GM21367 (cell line): ENCODE measurements around the gene UMPS.

ENCODE experiments used
- ATAC-seq: cut with Tn5 transposase; IDR thresholded peaks from one replicate; pipeline ENCODE4 v1.9.1; 2021; ENCODE audit not compliant: unreplicated experiment

Gene UMPS

DNA sequence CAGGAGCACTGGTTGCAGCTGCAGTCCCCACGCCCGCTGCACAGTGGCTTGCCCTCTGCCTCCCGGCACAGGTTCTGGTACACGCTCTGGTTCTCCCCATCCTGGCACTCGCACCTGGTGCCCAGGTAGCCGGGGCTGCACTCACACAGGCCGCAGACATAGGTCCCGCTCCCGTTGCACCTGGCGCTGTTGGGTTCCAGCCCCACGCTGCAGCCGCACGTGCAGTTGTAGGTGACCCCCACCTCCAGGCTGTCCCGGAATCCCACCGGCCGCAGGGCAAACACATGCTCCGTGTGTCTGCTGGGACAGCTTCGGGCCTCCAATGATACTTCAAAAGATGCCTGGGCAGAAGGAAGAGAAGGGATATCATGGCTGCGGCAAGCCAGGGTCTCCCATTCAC lies 66.2 kb downstream of the UMPS start:
- no peak for ATAC-seq

DNA sequence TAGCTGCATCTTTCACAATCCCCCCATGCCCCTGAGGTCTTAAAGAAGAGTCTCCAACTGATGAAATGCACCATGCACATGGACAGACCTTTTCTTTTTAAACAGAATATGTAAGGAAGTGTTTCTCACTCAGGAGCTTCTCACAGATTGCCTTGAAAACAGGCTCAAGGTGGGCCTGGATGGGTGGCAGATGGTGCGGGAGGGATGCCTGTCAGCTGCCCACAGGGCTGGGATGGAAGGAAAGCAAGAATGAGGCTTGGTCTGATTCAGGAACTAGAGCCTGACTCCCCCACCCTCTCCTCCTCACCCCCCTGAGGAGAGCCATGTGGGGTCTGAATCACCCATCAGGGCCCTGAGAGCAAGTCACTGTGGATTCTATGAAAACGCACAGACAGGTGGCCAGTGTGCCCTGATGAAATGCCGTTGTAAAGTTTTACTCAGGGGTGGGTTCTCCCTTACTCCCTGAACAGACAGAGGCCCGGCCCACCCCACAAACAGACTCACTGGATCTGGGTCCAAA lies 67.2 kb downstream of the UMPS start:
- no peak for ATAC-seq
